GM12878 (cell line): Measurements from ENCODE around the gene IGF2R. TPM values are rescaled to one million over a fixed set of nuclear protein-coding genes. Genes with fewer than 3 reads are reported as not detected.

Experiments used
- ATAC-seq: fragments of 200-7000 bp; cut with Tn5 transposase; 3 replicates; pipeline ENCODE4 v1.9.1; 2020; ENCODE audit warnings: mild to moderate bottlenecking, moderate library complexity
- BruUV-seq: library from RNA; stranded (reverse); fragments of 400-500 nt; replicated peaks from 2 replicates; lab custom pipeline; 2021; lab: Mats Ljungman, UMichigan
- CTCF ChIA-PET: fragments of 300-600 bp; sonication (Branson Sonifier 250); formaldehyde crosslinking; extraction: SDS; loops from one replicate; lab custom pipeline; 2021; ENCODE audit warnings: inconsistent platforms; lab: Yijun Ruan, JAX
- POLR2A ChIA-PET: fragments of 350-600 bp; formaldehyde crosslinking; extraction: SDS; loops from one replicate; lab custom pipeline; 2021; ENCODE audit warnings: inconsistent platforms; lab: Charles Lee
- RAD21 ChIA-PET: fragments of 300-600 bp; sonication (Branson Sonifier 250); formaldehyde crosslinking; loops from one replicate; lab custom pipeline; 2023; ENCODE audit warnings: antibody characterized with exemption; ENCODE audit not compliant: unreplicated experiment; lab: Charles Lee
- SMC1A ChIA-PET: fragments of 300-600 bp; sonication (Branson Sonifier 250); formaldehyde crosslinking; loops from one replicate; lab custom pipeline; 2023; ENCODE audit not compliant: unreplicated experiment, uncharacterized antibody; lab: Charles Lee
- DNase-seq: peaks from one replicate; pipeline ENCODE4 v3.0.0-alpha.2; 2011; ENCODE audit warnings: low read depth, low spot score
- FAIRE-seq: peaks from 3 replicates; lab custom pipeline; 2011; peaks lifted over from hg19 to GRCh38; lab: Jason Lieb, UNC
- H2AFZ ChIP-seq: 2 replicates; pipeline ENCODE4 v1.6.0; 2011; ENCODE audit warnings: low read depth, low read length, control low read depth; ENCODE audit not compliant: control insufficient read depth
- H3K27ac ChIP-seq: 2 replicates; pipeline ENCODE4 v1.5.1; 2011; ENCODE audit warnings: control low read depth; ENCODE audit not compliant: control insufficient read depth, insufficient read depth
- H3K27me3 ChIP-seq, 2 experiments: replicated peaks in 1 of 2; 2 replicates each; pipeline versions ENCODE4 v1.6.0 to v1.6.1; 2011; ENCODE audit warnings: low read length in 1 of 2; ENCODE audit not compliant: control insufficient read depth in 2 of 2, insufficient read depth in 2 of 2
- H3K36me3 ChIP-seq, 2 experiments: 2 replicates each; pipeline ENCODE4 v1.5.1; 2011; ENCODE audit warnings: low read length in 1 of 2; ENCODE audit not compliant: control insufficient read depth in 2 of 2, insufficient read depth in 2 of 2
- H3K4me1 ChIP-seq: 2 replicates; pipeline ENCODE4 v1.6.1; 2011; ENCODE audit warnings: mild to moderate bottlenecking, low read length, moderate library complexity, mixed read lengths; ENCODE audit not compliant: control insufficient read depth, insufficient read depth
- H3K4me2 ChIP-seq: 2 replicates; pipeline ENCODE4 v1.6.0; 2011; ENCODE audit warnings: control low read depth; ENCODE audit not compliant: control insufficient read depth, insufficient read depth
- H3K4me3 ChIP-seq: fragments of 200-600 bp; sonication (generic); 2 replicates; pipeline ENCODE4 v1.5.1; 2016
- H3K79me2 ChIP-seq: 2 replicates; pipeline ENCODE4 v1.6.0; 2011; ENCODE audit warnings: low read length; ENCODE audit not compliant: control insufficient read depth, insufficient read depth
- H3K9ac ChIP-seq: 2 replicates; pipeline ENCODE4 v1.8.0; 2011; ENCODE audit warnings: low read length, control low read depth, mixed read lengths; ENCODE audit not compliant: control insufficient read depth, insufficient read depth
- H3K9me3 ChIP-seq: replicated peaks from 3 replicates; pipeline ENCODE4 v1.5.1; 2011; ENCODE audit warnings: mild to moderate bottlenecking, low read length; ENCODE audit not compliant: control insufficient read depth, insufficient read depth
- H4K20me1 ChIP-seq: 2 replicates; pipeline ENCODE4 v1.6.0; 2011; ENCODE audit not compliant: control insufficient read depth, insufficient read depth
- ATF7 ChIP-seq: fragments of 450-650 bp; IDR thresholded peaks from 2 replicates; pipeline ENCODE4 v1.6.1; 2016; ENCODE audit warnings: low read depth, mild to moderate bottlenecking
- CBFB ChIP-seq: IDR thresholded peaks from 2 replicates; pipeline ENCODE4 v1.6.1; 2016; ENCODE audit warnings: antibody characterized with exemption, low read depth
- CHD4 ChIP-seq: fragments of 200-600 bp; sonication (generic); IDR thresholded peaks from 2 replicates; pipeline ENCODE4 v1.6.1; 2016; ENCODE audit warnings: mild to moderate bottlenecking
- CREB1 ChIP-seq: IDR thresholded peaks from 2 replicates; pipeline ENCODE4 v1.6.1; 2012; ENCODE audit warnings: low read depth, mild to moderate bottlenecking, inconsistent platforms
- CTCF ChIP-seq, 3 experiments: IDR thresholded peaks in 2 of 3; conservative IDR thresholded peaks in 1 of 3; 2 replicates each; pipeline ENCODE4 v1.5.1; 2011; ENCODE audit warnings: low read depth in 3 of 3, low read length in 3 of 3, mild to moderate bottlenecking in 3 of 3, control low read depth in 2 of 3, moderate library complexity in 2 of 3, inconsistent platforms in 1 of 3, mixed read lengths in 1 of 3; ENCODE audit not compliant: control insufficient read depth in 2 of 3, insufficient read depth in 1 of 3; ENCODE audit errors: extremely low read depth in 1 of 3
- DPF2 ChIP-seq: fragments of 450-650 bp; IDR thresholded peaks from 2 replicates; pipeline ENCODE4 v1.6.1; 2017; ENCODE audit warnings: mild to moderate bottlenecking
- ETV6 ChIP-seq, 2 experiments: fragments of 450-650 bp in 1 of 2; IDR thresholded peaks in 1 of 2; conservative IDR thresholded peaks in 1 of 2; 2 replicates each; pipeline ENCODE4 v1.6.1; 2014; ENCODE audit warnings: antibody characterized with exemption in 1 of 2, borderline replicate concordance in 1 of 2, low read depth in 1 of 2, mild to moderate bottlenecking in 1 of 2, moderate library complexity in 1 of 2
- IKZF1 ChIP-seq: fragments of 450-650 bp; conservative IDR thresholded peaks from 2 replicates; pipeline ENCODE4 v1.6.1; 2017; ENCODE audit warnings: antibody characterized with exemption, mild to moderate bottlenecking
- KDM1A ChIP-seq: fragments of 200-600 bp; sonication (generic); IDR thresholded peaks from 2 replicates; pipeline ENCODE4 v1.6.1; 2016; ENCODE audit warnings: borderline replicate concordance
- MLLT1 ChIP-seq: fragments of 450-650 bp; IDR thresholded peaks from 2 replicates; pipeline ENCODE4 v1.6.1; 2016; ENCODE audit warnings: mild to moderate bottlenecking
- NBN ChIP-seq: fragments of 450-650 bp; IDR thresholded peaks from 2 replicates; pipeline ENCODE4 v1.6.1; 2016
- POLR2AphosphoS2 ChIP-seq: IDR thresholded peaks from 2 replicates; pipeline ENCODE4 v1.6.1; 2011; ENCODE audit warnings: low read depth, mild to moderate bottlenecking, low read length, improper control_type of control experiment, moderate library complexity
- POU2F2 ChIP-seq: IDR thresholded peaks from 3 replicates; pipeline ENCODE4 v1.6.1; 2011; ENCODE audit warnings: low read depth, mild to moderate bottlenecking, low read length, borderline replicate concordance
- RAD21 ChIP-seq: IDR thresholded peaks from 2 replicates; pipeline ENCODE4 v1.6.1; 2011; ENCODE audit warnings: mild to moderate bottlenecking, low read depth, low read length, moderate library complexity; ENCODE audit not compliant: insufficient read depth
- RUNX3 ChIP-seq: IDR thresholded peaks from 2 replicates; pipeline ENCODE4 v1.6.1; 2012; ENCODE audit warnings: low read length, inconsistent platforms
- SMC3 ChIP-seq: IDR thresholded peaks from 2 replicates; pipeline ENCODE4 v1.6.1; 2011; ENCODE audit warnings: low read length, improper control_type of control experiment, borderline replicate concordance
- YBX1 ChIP-seq: fragments of 450-650 bp; IDR thresholded peaks from 2 replicates; pipeline ENCODE4 v1.6.1; 2016; ENCODE audit warnings: antibody characterized with exemption
- ZNF274 ChIP-seq: IDR thresholded peaks from one replicate; pipeline ENCODE4 v1.8.0; 2011; ENCODE audit not compliant: insufficient read length, insufficient read depth
- WGBS: methylation state at CpG from one replicate; pipeline ENCODE4 v1.1.6; 2016; ENCODE audit warnings: low lambda C conversion rate; ENCODE audit not compliant: insufficient replicate concordance, insufficient coverage; ENCODE audit errors: missing lambda C conversion rate; 5-methylcytosine and 5-hydroxymethylcytosine counted together
- in situ Hi-C: fragments of 300-500 bp; cut with MboI; formaldehyde crosslinking; loops from 9 replicates; pipeline ENCODE4 v1.14.3; 2018; ENCODE audit warnings: mixed read lengths
- intact Hi-C: fragments of 100-400 bp; cut with micrococcal nuclease; formaldehyde crosslinking; loops from one replicate; pipeline ENCODE4 v1.14.2; 2022; ENCODE audit not compliant: unreplicated experiment
- polyA plus RNA-seq, 11 experiments: library from polyadenylated mRNA; depleted of rRNA in 4 of 11; unstranded in 6 of 11; stranded (reverse) in 5 of 11; fragments of >200 nt; fragmentation: Nextera tagmentation in 4 of 11; fragmentation: Illumina TruSeq in 1 of 11; extraction: Ambion mirVana in 4 of 11; extraction: Trizol in 1 of 11; gene quantifications; 1 replicate in 1 of 11; 2 replicates in 10 of 11; pipeline versions ENCODE4 v1.2.1 to v1.2.3, GENCODE V29; 2011 to 2016; ENCODE audit warnings: inconsistent platforms in 2 of 11, missing spikeins in 2 of 11, low read depth in 1 of 11
- total RNA-seq, 4 experiments: library from RNA; depleted of rRNA in 3 of 4; stranded (reverse); fragments of >200 nt in 3 of 4; fragmentation: Illumina TruSeq in 1 of 4; extraction: Trizol in 1 of 4; gene quantifications; 2 replicates each; pipeline versions ENCODE4 v1.2.1 to v1.2.3, GENCODE V29; 2013 to 2021

Gene IGF2R
- total and polyA plus RNA-seq, 10 of the 15 experiments (the other 5 are each of a cell fraction or from before 2014, with no cell fraction given), result 1.00 to 40.1 (median 16.8) TPM

- DNase-seq (peak; percentile 55), ATAC-seq (peak; percentile 98), FAIRE-seq (peak; percentile 86)
- no peaks in the 10 kb centered on the region for H3K27me3 ChIP-seq
- BruUV-seq, result no TSS peak
- no peak overlapping the region for H3K9ac ChIP-seq
- no peaks in the 10 kb centered on the region for H3K36me3 ChIP-seq
- ChIA-PET RAD21 (interaction anchor here (0.7 to 5.2 kb wide), 13 partner anchors 8 to 249 kb away, joined by 3 to 74 read pairs (median 5); partner anchors contain the start of gene SOD2), POLR2A (interaction anchor here (1.0 to 1.5 kb wide), 2 partner anchors 12 to 105 kb away, joined by 3 to 5 read pairs; no protein-coding TSS in a partner anchor), SMC1A (interaction anchor here (0.5 to 9.3 kb wide), 21 partner anchors 10 to 510 kb away, joined by 3 to 113 read pairs (median 5); no protein-coding TSS in a partner anchor), CTCF (interaction anchor here (0.7 to 10.2 kb wide), 28 partner anchors 9 to 1569 kb away, joined by 3 to 114 read pairs (median 3); no protein-coding TSS in a partner anchor)
- 53% methylated on average over 11 of the region's 11 CpGs for WGBS
- no peaks in the 10 kb centered on the region for H3K79me2 ChIP-seq
- H4K20me1 ChIP-seq, result no peaks in the 10 kb centered on the region
- no peak overlapping the region for H3K4me2 ChIP-seq
- H3K4me3 ChIP-seq, result no peak overlapping the region
- no peak overlapping the region for H3K27ac ChIP-seq
- intact Hi-C loops (loop anchor here (1.0 to 2.0 kb wide), 2 partner anchors 78 to 249 kb away; partner anchors contain the start of gene SOD2), in situ Hi-C loops (loop anchor here (5.0 kb wide), 1 partner anchor 74 kb away; no protein-coding TSS in a partner anchor)
- H3K4me1 ChIP-seq, result no peaks in the 10 kb centered on the region
- H3K9me3 ChIP-seq, result no peaks in the 10 kb centered on the region; the same call in 2 of the 3 replicates
- no peak overlapping the region for H2AFZ ChIP-seq
- TF ChIP-seq CREB1, result no peak
- no peak for TF ChIP-seq ETV6 (conservative IDR thresholded peaks at IDR 0.05 in 1 of 2, IDR thresholded peaks at IDR 0.05 in 1 of 2; ENCODE audit: borderline replicate concordance in 1 of 2, low read depth in 1 of 2)
- peak; percentile 47 to 81 (median 56); a peak in 4 of 6 replicates for TF ChIP-seq CTCF (IDR thresholded peaks at IDR 0.05 in 2 of 3, conservative IDR thresholded peaks at IDR 0.05 in 1 of 3; ENCODE audit: control insufficient read depth in 2 of 3, extremely low read depth in 1 of 3, insufficient read depth in 1 of 3, low read depth in 3 of 3, low read length in 3 of 3)
- TF ChIP-seq KDM1A, result no peak
- 0 out of 2 replicates have a peak, but pooled peaks have one; percentile 36 for TF ChIP-seq ATF7
- 0 out of 2 replicates have a peak, but pooled peaks have one; percentile 22 for TF ChIP-seq IKZF1
- TF ChIP-seq POLR2AphosphoS2, result no peak
- peak; percentile 92 for TF ChIP-seq MLLT1
- TF ChIP-seq DPF2, result peak; percentile 37; the same call in 1 of the 2 replicates
- TF ChIP-seq ZNF274, result no peak
- TF ChIP-seq RUNX3, result peak; percentile 88
- peak; percentile 65; the same call in 1 of the 2 replicates for TF ChIP-seq CBFB
- TF ChIP-seq SMC3, result peak; percentile 94
- TF ChIP-seq YBX1, result no peak
- peak; percentile 89 for TF ChIP-seq RAD21
- 0 out of 2 replicates have a peak, but pooled peaks have one; percentile 55 for TF ChIP-seq NBN
- TF ChIP-seq POU2F2, result no peak
- TF ChIP-seq CHD4, result no peak
These were observed 27.4 kb upstream of the IGF2R start for GRCh38 chr6:159941286-159942113.
